22Rv1 (cell line): ENCODE data around the gene KLRC1.

Experiments
- CTCF ChIP-seq: fragments of 450-650 bp; IDR thresholded peaks from 2 replicates; pipeline ENCODE4 v1.5.1; 2017; ENCODE audit warnings: mild to moderate bottlenecking
- ZFX ChIP-seq: fragments of 450-650 bp; IDR thresholded peaks from 2 replicates; pipeline ENCODE4 v1.6.1; 2017; ENCODE audit warnings: antibody characterized with exemption, borderline replicate concordance

DNA sequence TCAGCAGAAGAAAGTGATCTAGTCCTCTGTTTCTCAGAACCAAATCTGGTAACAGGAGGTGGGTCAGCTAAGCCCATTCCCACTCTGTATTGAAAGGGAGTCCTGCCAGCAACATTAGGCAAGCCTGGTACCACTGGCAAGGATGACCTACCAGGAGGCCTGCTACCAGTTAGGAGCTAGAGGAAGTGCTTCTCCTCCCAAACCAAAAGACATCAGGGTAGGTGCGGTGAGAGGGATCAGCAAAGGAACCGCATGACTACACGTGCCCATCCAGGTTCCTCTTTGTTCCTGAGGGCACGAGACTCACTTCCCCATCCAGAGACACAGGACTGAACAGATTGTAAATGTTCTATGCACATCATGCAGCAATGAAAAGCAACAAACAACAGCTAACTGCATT lies 46.5 kb downstream of the KLRC1 start:
- no peak for TF ChIP-seq CTCF
- no peak for TF ChIP-seq ZFX
